SKM-1 (cell line): ENCODE results near the gene KIF5C.

Source experiments
- DNase-seq: peaks from one replicate; lab custom pipeline; 2025; ENCODE audit not compliant: unreplicated experiment; lab: John Stamatoyannopoulos, UW

Gene KIF5C

GRCh38 chr2:149070681-149071320 lies 195.8 kb downstream of the KIF5C start:
- DNase-seq = no peak

GRCh38 chr2:149075105-149075504 lies 200.1 kb downstream of the KIF5C start:
- DNase-seq = no peak

- DNase-seq = no peak
Observed at GRCh38 chr2:149075853-149076252, 200.8 kb downstream of the KIF5C start.
